Hippocampal formation (tissue), 2 donors: ENCODE data around the gene SPTBN1.
A peak's percentile ranks its signal among the peaks of the same experiment; 100 is the strongest.
"Not testable (repeated sequence)": the region's sequence is repeated elsewhere in the genome, so short reads cannot be mapped to it uniquely, and the experiment has no call there.

ENCODE experiments used
- DNase-seq, 2 donors: peaks; one replicate each; lab custom pipeline; 2025; lab: John Stamatoyannopoulos, UW

The SPTBN1 gene

DNA sequence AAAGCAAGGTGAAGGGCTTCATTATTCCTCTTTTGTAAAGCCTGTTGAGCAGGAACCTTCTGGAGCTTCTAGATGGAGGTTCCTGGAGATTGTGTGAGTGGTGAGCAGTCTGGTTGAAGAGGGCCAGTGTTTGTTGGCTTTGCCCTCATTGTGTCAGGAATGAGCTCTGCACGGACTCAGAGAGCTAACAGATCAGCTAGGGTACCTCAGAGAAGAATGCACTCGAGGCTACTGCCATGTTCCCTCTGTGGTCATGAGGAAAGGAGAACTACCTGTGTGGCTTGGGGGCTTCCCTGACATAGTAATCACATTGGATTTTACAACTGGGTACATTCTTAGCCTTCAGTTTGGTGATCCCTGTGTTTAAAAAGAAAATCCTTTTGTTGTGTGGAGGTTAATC is 46.6 kb downstream of the SPTBN1 start:
- no peak for DNase-seq

DNA sequence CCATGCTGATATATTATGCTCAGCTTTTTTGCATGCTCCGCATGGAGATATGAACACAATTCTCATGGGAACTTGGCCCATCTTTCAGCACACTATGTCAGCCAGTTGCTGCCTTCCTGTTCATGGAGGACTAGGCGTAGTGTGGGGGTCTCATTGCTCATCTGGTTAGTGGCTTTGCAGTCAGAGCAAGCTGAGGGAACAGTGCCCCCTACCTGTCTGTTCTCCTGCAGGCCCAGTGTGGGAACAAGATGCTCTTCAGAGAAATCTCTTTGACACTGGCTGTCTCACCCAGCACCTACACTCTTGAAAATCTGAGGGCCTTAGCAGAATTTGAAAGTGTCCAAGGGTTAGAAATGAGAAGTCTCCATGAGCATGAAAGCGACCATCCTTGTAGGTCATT is 47.1 kb downstream of the SPTBN1 start:
- DNase-seq = peak in 1 of 2 donors; percentile 32

DNA sequence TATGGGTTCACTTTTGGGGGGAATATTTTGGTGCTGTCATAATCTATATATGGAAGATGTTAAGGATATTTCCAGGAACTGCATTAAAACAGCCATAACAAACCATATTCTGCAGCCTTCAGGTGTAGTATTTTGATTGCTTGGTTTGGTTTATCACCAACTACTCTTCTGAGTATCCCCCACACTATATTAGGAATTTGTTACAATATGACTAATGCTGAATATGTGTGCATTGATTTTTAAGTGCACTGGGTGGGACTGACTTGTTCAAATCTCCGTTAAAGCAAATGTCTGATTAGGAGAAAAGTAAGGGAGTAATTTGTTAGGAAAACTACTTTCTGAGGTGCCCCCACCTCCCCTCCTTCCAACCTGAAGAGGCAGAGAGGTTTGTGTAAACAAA is 47.7 kb downstream of the SPTBN1 start:
- DNase-seq = no peak

DNA sequence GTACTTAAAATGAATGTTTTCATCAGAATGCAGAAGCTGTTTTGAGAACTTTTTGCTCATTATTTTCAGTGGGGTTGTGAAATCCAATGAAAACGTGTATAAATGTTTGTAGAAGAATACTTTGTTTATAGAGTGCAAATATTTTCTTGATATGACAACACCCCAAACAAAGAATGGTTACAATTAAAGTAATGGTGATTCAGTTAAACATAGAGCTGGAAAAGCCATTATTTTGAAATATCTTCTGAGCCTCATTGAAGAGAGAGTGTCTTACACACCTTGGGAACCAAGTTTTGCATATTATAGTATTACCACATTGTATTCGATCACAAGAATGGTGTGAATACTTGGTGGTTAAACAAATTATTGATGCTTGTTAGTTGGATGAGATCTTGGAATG is 48.7 kb downstream of the SPTBN1 start:
- DNase-seq = no peak

DNA sequence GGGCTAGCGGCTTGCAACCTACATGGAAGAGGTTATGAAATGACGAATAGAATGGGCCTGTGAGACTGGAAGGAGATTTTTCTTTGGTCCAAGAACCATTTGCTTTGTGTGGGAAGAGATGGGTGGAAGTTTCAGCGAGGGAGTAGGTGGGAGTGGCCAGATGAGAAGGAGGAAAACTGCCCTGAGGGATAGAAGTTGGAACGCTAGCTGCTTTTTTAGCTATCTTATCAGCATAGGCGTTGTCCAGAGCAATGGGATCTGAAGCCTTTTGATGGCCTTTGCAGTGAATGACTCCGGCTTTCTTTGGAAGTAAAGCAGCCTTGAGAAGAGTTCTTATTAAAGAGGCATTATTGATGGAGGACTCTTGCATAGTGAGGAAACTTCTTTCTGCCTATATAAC is 52.4 kb downstream of the SPTBN1 start:
- DNase-seq = no peak

DNA sequence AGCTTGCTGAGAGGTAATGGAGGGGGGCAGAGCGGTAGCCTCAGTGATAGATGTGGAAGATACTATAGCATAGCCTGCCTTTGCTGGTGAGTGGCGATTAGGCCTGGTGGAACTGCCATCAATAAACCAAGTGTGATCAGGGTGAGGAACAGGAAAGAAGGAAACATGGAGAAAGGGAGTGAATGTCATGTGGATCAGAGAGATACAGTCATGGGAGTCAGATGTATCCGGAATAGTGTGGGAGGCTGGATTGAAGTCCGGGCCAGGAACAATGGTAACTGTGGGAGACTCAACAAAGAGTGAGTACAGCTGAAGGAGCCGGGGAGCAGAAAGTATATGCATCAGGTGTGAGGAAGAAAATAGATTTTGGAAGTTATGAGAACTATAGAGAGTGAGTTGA is 52.9 kb downstream of the SPTBN1 start:
- not testable (repeated sequence) for DNase-seq

DNA sequence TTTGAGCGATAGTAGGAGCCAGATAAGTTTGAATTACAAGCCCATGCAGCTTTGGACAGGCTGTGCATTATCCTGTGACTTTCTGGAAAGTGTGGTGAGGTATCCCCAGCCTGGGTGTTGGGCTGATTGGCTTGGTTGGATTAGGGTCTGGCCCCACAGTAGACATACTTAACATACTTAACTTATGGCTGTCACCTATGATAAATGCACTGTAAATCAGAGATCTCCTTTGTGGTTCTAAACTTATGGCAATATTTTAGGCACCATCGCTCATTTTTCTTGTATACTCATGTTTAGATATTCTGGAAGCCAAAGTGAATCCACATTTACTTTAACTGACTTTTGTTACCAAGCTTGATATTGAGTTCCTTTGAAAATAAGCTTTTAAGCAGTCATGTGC is 54.8 kb downstream of the SPTBN1 start:
- no peak for DNase-seq

DNA sequence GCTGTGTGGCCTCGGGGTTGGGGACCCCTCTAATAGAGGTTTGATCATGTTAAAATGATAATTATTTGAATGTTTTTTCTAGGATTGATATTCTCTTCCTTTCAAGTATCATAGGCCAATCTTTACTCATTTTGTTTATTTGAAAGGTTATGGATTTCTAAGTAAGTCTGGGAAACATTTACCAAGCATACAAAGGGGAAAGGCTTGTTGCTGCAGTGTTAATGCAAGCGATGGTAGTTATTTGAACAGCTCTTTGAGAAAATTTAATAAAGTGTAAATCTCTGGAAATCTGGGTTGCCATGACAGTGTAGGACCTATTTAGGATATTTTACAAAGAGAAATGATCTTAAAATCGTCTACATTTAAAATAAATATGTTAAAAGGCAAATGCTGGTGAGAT is 56.1 kb downstream of the SPTBN1 start:
- no peak for DNase-seq

DNA sequence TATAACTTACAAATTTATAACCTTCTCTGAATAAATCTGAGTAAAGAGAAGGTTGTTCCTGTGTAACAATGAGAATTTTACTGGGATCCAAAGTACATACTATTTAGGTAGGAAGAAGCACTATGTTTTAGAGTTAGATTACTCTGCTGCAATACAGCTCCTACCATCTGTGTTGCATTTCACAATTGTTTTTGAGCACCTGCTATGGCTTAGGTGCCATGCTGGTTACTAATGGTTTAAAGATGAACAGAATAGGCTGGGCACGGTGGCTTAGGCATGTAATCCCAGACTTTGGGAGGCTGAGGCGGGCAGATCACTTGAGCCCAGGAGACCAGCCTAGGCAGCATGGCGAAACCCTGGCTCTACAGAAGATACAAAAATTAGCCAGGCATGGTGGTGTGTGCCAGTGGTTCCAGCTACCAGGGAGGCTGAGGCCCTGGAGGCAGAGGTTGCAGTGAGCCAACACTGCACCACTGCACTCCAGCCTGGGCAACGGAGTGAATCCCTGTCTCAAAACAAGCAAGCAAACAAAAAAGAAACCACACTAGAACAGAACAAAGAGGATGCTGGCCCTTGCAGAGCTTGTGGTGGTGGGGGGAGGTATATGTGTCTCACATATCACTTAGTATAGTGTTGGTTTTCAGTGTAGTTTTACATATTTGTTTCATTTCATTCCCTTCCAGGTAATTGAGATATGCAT is 56.7 kb downstream of the SPTBN1 start:
- no peak for DNase-seq

DNA sequence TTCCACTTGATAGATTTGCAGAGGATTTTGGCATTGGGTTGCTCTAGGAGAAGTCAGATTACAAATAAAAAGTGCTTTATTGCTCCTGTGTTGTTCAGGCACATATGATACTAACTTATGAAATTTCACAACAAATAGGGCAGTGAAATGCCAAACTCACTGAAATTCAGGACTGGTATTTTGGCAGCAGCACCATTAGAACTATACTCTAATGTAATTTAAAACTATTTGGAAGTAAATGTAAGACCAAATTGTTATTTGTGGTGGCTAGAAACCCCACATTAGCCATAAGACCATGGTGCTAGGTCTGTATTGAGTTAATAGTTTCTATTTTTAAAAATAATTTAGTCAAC is 57.2 kb downstream of the SPTBN1 start:
- no peak for DNase-seq

DNA sequence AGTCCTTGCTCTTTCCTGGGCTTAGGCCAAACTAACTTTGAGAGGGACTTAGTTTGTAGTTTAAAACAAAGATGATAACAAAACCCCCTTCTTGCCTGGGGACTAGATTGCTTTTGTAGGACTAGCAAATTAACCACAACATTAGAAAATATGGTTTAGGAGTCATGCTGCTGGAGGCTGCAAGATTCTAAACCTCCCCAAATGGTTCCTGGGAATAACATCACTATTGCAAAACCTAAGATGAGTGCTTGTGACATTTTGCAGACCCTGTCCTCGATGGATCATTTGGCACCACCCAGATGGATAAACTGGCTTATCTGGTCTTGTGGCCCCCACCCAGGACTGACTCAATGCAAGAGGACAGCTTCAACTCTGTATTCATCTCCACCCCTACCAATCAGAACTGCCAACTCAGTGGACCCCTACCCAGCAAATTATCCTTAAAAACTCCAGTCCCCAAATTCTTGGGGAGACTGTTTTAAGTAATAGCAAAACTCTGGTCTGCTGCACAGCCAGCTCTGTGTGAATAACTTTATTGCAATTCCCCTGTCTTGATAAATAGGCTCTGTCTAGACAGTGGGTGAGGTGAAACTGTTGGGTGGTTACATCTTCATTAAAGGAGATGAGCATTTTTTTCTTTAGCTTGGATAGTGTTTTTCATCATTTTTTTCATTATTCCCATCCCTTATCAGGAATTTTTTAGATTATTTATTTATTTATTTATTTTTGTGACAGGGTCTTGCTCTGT is 58.9 kb downstream of the SPTBN1 start:
- DNase-seq = no peak

DNA sequence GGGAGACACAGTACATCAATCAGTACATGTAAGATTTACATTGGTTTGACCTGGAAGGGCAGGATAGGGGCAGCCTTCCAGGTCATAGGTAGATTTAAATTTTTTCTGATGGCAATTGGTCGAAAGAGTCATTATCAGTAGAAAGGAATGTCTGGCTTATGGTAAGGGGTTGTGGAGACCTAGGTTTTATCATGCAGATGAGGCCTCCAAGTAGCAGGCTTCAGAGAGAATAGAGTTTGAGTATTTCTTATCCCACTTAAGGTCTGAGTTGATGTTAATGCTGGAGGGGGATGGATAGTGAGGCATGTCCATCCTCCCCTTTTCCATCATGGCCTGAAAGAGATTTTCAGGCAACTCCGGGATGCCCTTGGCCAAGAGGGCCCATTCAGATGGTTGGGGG is 60.7 kb downstream of the SPTBN1 start:
- DNase-seq = no peak

DNA sequence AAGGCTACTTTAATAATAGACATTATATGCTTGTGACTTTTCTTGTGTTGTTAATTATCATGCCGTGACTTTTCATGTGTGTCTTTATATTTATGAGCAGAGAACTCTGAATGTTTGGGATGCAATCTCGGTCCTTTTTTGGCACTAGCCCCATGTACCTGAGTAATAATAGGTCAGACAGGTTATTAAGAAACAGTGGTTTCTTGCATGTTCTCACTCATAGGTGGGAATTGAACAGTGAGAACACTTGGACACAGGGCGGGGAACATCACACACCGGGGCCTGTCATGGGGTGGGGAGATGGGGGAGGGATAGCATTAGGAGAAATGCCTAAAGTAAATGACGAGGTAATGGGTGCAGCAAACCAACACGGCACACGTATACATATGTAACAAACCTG is 61.9 kb downstream of the SPTBN1 start:
- DNase-seq = not testable (repeated sequence)

DNA sequence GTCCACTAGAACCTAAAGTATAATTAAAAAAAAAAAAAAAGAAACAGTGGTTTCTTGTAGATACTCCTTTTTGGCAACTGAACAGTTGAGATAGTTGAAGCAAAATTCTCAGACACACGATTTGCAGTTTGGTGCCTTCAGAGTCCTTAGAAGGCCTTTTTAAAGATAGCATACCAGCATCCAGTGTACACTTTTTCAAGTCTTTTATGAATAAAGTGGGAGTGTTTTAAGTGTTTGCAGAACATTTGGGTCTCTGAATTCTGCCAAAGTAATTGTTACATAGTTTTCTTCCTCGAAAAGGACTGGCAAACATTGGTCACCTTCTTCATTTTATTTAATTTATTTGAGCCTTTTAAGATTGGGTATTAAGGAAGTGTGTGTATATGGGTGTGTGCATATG is 62.3 kb downstream of the SPTBN1 start:
- DNase-seq = no peak

DNA sequence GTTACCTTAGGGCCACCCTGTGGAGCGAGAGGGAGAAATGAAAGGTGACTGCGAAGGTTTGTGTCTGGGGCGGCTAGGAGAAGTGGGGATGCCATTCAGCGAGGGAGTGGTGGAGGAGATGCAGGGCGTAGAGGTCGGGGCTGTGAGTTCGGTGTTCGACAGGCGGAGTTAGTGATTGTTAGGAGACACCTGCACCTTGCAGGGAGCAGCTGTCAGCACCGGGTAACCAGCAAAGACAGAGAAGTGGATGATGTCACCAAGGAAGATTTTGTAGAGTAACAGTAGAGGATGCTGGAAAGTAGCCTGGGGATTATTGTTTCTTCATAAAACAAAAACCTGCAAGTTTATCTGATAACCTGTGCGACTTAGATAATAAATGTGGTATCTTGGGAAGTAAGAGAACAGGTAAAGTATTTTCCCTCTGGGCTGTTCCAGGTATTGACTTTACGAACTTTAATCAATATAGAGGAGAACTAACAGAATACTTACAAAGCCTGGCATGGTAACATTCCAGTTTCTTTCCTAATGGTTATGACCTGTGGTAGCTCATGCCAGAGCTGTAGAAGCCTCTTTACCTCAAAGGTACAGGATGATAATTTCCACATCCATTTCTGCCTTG is 63.8 kb downstream of the SPTBN1 start:
- DNase-seq = no peak

DNA sequence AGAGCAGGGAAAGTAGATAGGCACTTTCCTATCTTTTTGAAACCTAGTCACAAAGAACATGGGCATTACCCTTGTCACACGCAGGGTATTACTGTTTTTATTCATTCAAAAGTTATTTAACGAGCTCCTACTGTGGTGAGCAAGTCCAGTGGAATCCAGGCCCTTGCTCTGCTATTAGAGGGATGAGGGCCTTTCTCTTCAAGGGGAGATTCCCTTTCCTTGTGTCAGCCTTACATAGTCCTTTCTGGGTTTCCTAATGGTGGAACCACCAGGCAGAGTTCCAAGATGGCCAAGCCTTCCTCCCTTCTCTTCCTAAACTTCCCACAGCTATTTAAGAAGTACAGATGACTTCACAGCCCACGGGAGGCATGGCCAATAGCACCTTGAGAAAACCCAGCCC is 64.6 kb downstream of the SPTBN1 start:
- no peak for DNase-seq

DNA sequence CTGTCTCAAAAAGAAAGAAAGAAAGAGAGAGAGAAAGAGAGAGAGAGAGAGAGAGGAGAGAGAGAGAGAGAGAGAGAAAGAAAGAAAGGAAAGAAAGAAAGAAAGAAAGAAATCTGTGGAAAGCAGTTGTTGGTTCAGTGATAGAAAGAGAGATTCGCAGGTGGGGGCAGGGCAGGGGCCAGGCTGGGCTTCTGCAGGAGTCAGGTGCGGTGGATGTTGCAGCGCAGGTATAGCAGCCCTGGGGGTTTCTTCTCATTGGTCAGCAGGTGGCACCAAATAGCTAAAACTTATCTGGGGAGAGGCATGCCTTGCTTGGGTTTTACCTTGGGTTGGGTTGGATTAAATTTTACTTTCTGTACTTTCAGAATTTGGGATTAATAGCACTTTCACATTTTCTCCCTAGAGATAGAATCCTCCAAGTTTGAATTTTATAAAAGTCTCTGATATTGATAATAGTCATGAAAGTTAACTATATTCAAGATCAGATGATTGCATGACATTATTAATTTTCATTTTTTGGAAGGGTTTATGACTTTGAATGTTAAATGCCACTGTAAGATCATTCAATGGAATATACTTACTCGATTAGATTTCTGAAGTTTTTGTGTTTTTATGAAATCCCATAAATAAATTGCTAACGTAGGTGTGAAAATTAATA is 66.6 kb downstream of the SPTBN1 start:
- DNase-seq = no peak

DNA sequence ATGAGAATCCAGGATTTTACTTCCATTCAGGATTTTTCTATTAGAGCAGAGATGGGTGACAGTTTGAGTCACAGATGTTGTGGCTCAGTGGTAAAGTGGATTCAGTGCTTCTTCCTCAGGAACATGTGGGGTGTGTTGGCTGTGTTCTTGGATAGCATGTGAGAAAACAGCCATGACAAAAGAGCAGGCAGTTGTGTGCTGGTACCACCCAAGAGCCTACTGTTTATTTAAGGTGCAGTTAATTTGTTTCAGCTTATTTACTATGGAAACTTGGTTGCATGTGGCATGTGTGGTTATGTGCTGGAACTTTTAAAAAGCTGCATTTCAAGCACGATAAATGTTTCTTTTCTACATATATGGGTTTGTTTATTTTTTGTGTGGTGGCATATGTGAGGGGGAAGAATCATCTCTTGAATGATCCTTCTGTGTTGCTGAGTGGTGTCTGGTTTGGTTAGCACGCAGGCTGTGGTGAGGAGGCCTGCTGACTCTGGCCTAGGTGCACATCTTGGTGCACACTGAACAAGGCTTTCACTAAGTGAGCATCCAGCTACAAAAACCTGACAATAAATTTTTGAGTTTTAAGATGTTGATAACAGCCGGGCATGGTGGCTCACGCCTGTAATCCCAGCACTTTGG is 67.3 kb downstream of the SPTBN1 start:
- DNase-seq = no peak

DNA sequence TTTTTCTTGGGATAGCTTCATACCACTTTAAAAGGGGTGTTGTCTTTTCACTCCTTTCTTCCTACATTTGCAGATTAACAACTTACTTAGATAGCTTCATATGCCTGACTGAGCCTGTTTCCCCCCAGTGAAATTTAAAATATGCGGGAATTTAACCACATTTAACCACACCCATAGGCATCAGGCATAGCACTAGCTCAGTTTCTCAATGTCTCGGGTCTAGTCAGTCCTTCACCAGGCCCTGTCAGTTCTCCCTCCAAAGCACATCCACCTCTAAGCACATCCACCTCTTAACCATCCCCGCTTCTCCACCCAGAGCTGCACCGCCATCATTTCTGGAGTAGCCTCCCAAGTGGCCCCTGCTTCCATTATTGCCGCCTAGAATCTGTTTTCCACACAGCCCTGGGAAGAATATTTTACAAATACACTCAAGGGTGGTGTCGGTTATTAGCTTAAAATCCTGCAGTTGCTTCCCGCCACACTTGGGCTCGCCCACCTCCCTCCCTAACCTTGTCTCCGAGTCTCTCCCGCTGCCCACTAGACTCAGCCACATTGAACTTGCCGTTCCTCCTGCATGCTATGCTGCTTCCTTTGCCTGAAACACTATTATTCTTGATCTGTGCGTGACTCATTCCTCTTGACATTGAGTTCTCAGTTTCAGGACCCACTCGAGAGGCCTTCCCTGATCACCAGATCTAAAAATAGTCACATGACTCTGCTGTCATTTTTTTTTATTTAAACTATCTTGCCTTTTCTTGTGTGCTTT is 68.3 kb downstream of the SPTBN1 start:
- no peak for DNase-seq

DNA sequence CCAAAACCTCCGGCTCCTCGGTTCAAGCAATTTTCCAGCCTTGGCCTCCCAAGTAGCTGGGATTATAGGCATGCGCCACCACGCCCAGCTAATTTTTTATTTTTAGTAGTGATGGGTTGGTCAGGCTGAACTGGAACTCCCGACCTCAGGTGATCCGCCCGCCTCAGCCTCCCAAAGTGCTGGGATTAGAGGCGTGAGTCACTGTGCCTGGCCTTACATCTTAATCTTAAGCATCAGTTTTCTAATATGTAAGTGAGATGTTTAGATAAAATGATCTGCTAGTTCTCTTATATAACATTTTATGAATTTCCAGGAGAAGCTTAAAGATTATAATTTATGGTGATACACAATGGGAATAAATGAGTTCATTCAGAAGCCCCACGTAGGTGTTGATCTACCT is 69.2 kb downstream of the SPTBN1 start:
- DNase-seq = no peak

DNA sequence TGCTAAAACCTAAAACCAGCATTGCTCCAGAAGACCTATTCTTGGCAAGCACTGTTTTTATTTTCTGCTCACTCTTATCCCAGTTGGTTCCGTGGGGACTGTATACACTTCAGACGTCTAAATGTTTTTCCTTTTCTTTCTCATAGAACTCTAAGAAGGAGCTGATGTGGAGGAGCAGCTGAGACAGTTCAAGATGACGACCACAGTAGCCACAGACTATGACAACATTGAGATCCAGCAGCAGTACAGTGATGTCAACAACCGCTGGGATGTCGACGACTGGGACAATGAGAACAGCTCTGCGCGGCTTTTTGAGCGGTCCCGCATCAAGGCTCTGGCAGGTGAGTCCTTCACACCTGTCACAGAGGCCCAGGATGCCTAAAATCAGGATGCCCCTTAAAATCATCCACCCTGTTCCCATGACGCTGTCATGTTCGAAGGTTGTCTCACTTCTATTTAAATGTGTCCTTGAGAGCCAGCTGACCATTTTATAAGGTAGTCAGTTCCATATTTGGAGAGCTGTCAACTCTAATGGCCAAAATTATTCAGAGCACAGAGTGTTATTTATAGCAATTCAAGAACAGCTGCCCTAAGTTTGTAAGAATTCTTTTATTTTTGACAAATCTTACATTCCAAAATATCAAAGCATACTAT is 70.2 kb downstream of the SPTBN1 start:
- DNase-seq = no peak
